WTC11 (cell line): ENCODE data around the gene SSRP1. TPM values are rescaled to one million over a fixed set of nuclear protein-coding genes. Genes with fewer than 3 reads are reported as not detected.
A peak's percentile ranks its signal among the peaks of the same experiment; 100 is the strongest.

ENCODE experiments used
- ATAC-seq: fragments of 200-7000 bp; cut with Tn5 transposase; 2 replicates; pipeline ENCODE4 v1.10.0; 2021; ENCODE audit warnings: mild to moderate bottlenecking, moderate library complexity
- CTCF ChIA-PET: fragments of 300-600 bp; sonication (Branson Sonifier 250); formaldehyde crosslinking; loops from one replicate; lab custom pipeline; 2021; ENCODE audit warnings: antibody characterized with exemption; lab: Charles Lee
- POLR2A ChIA-PET: fragments of 350-600 bp; sonication (Branson Sonifier 250); formaldehyde crosslinking; loops from one replicate; lab custom pipeline; 2021; ENCODE audit warnings: antibody characterized with exemption; lab: Charles Lee
- DNase-seq: peaks from one replicate; pipeline ENCODE4 v3.0.0; 2021; ENCODE audit warnings: low spot score
- H3K27ac Mint-ChIP-seq: 2 replicates; pipeline ENCODE4 v1.8.0; 2021; ENCODE audit warnings: mixed read lengths
- H3K27me3 Mint-ChIP-seq: 2 replicates; pipeline ENCODE4 v1.8.0; 2021; ENCODE audit warnings: low read depth, mild to moderate bottlenecking, moderate library complexity, mixed read lengths
- H3K36me3 Mint-ChIP-seq: 2 replicates; pipeline ENCODE4 v1.8.0; 2021; ENCODE audit warnings: mixed read lengths
- H3K4me1 Mint-ChIP-seq: 2 replicates; pipeline ENCODE4 v1.8.0; 2022; ENCODE audit warnings: mixed read lengths
- H3K4me3 Mint-ChIP-seq: 2 replicates; pipeline ENCODE4 v1.8.0; 2021; ENCODE audit warnings: mild to moderate bottlenecking, moderate library complexity, mixed read lengths
- H3K9me3 Mint-ChIP-seq: 2 replicates; pipeline ENCODE4 v1.8.0; 2021; ENCODE audit warnings: mixed read lengths
- CDX4 ChIP-seq: fragments of 250-450 bp; sonication (Bioruptor Pico); IDR thresholded peaks from 2 replicates; pipeline ENCODE4 v1.9.0; 2021; ENCODE audit warnings: moderate library complexity, mild to moderate bottlenecking, inconsistent platforms, borderline replicate concordance
- E2F1 ChIP-seq: sonication (generic); formaldehyde crosslinking; IDR thresholded peaks from 2 replicates; pipeline ENCODE4 v1.8.0; 2022; ENCODE audit warnings: mild to moderate bottlenecking, missing genetic modification reagents
- ERG ChIP-seq: fragments of 250-450 bp; sonication (Bioruptor Pico); IDR thresholded peaks from 2 replicates; pipeline ENCODE4 v1.8.0; 2021; ENCODE audit warnings: mild to moderate bottlenecking
- ETV6 ChIP-seq: sonication (generic); formaldehyde crosslinking; IDR thresholded peaks from 2 replicates; pipeline ENCODE4 v1.8.1; 2022; ENCODE audit warnings: mild to moderate bottlenecking, missing genetic modification reagents
- FOXK1 ChIP-seq: sonication (generic); formaldehyde crosslinking; IDR thresholded peaks from 2 replicates; pipeline ENCODE4 v1.8.0; 2022; ENCODE audit warnings: mild to moderate bottlenecking, moderate library complexity, missing genetic modification reagents
- GABPB1 ChIP-seq: sonication (generic); formaldehyde crosslinking; IDR thresholded peaks from 2 replicates; pipeline ENCODE4 v1.8.1; 2023; ENCODE audit warnings: mild to moderate bottlenecking, missing genetic modification reagents
- MXD4 ChIP-seq: fragments of 250-450 bp; sonication (Bioruptor Pico); IDR thresholded peaks from 2 replicates; pipeline ENCODE4 v1.8.0; 2021; ENCODE audit warnings: mild to moderate bottlenecking, moderate library complexity, borderline replicate concordance
- MYBL2 ChIP-seq: sonication (generic); formaldehyde crosslinking; IDR thresholded peaks from 2 replicates; pipeline ENCODE4 v1.8.1; 2023; ENCODE audit warnings: mild to moderate bottlenecking, moderate library complexity, missing genetic modification reagents
- NR1H2 ChIP-seq: sonication (generic); formaldehyde crosslinking; IDR thresholded peaks from 2 replicates; pipeline ENCODE4 v1.9.0; 2021; ENCODE audit warnings: mild to moderate bottlenecking, moderate library complexity, missing genetic modification reagents
- PRDM15 ChIP-seq: sonication (generic); formaldehyde crosslinking; IDR thresholded peaks from 2 replicates; pipeline ENCODE4 v1.8.0; 2022; ENCODE audit warnings: missing genetic modification reagents
- SMAD4 ChIP-seq: sonication (generic); formaldehyde crosslinking; IDR thresholded peaks from 2 replicates; pipeline ENCODE4 v1.8.0; 2022; ENCODE audit warnings: mild to moderate bottlenecking, missing genetic modification reagents
- SP1 ChIP-seq: sonication (generic); formaldehyde crosslinking; conservative IDR thresholded peaks from 2 replicates; pipeline ENCODE4 v1.8.1; 2022; ENCODE audit warnings: missing genetic modification reagents
- TCF7 ChIP-seq: sonication (generic); formaldehyde crosslinking; IDR thresholded peaks from 2 replicates; pipeline ENCODE4 v1.8.0; 2022; ENCODE audit warnings: mild to moderate bottlenecking, low read depth, missing genetic modification reagents, moderate library complexity
- ZNF263 ChIP-seq: sonication (generic); formaldehyde crosslinking; IDR thresholded peaks from 2 replicates; pipeline ENCODE4 v1.8.1; 2022; ENCODE audit warnings: low read depth, mild to moderate bottlenecking, moderate library complexity, missing genetic modification reagents
- ZNF423 ChIP-seq: fragments of 250-450 bp; sonication (Bioruptor Pico); IDR thresholded peaks from 2 replicates; pipeline ENCODE4 v2.1.2; 2022; ENCODE audit warnings: mild to moderate bottlenecking, moderate library complexity
- ZSCAN18 ChIP-seq: fragments of 250-450 bp; sonication (Bioruptor Pico); IDR thresholded peaks from 2 replicates; pipeline ENCODE4 v2.1.2; 2022; ENCODE audit warnings: mild to moderate bottlenecking, moderate library complexity
- total RNA-seq: library from RNA; stranded (reverse); gene quantifications from 3 replicates; pipeline ENCODE4 v1.2.3, GENCODE V29; 2021

Gene SSRP1
- total RNA-seq, 1 experiment from 2014 or later, result 228 TPM

GRCh38 chr11:57312511-57313021, 23.1 kb downstream of the SSRP1 start:
- DNase-seq, result no peak
- ChIA-PET POLR2A (interaction anchor here (3.3 kb wide), 1 partner anchor 12 kb away, joined by 29 read pairs; the partner anchor contains the start of gene TNKS1BP1), CTCF (interaction anchor here (1.5 to 2.0 kb wide), 4 partner anchors 10 to 170 kb away, joined by 4 to 15 read pairs (median 6); partner anchors contain the start of gene TNKS1BP1)
- Mint-ChIP-seq H3K9me3 (no peaks in the 10 kb centered on the region), H3K27ac (peak overlapping the region; percentile 96), H3K36me3 (peaks cover 33% of the 10 kb centered on the region), H3K4me1 (peaks cover 18% of the 10 kb centered on the region), H3K27me3 (no peaks in the 10 kb centered on the region), H3K4me3 (no peak overlapping the region)
- ATAC-seq, result no peak
- no peak for TF ChIP-seq SP1 (CRISPR knock-in tag)

GRCh38 chr11:57311109-57311936, 24.4 kb downstream of the SSRP1 start:
- no peaks in the 10 kb centered on the region for H3K27me3 Mint-ChIP-seq
- H3K36me3 Mint-ChIP-seq, result peaks cover 35% of the 10 kb centered on the region
- peak overlapping the region; percentile 96 for H3K27ac Mint-ChIP-seq
- no peaks in the 10 kb centered on the region for H3K9me3 Mint-ChIP-seq
- peak overlapping the region; percentile 66 for H3K4me3 Mint-ChIP-seq
- H3K4me1 Mint-ChIP-seq, result peaks cover 23% of the 10 kb centered on the region
- ChIA-PET POLR2A (interaction anchor here (0.6 to 3.3 kb wide), 6 partner anchors 8 to 327 kb away, joined by 3 to 29 read pairs (median 4); partner anchors contain the start of genes SSRP1 and TNKS1BP1), CTCF (interaction anchor here (0.8 to 2.0 kb wide), 9 partner anchors 11 to 182 kb away, joined by 3 to 15 read pairs (median 6); partner anchors contain the start of gene TNKS1BP1)
- TF ChIP-seq ZNF263 (CRISPR knock-in tag), result 0 out of 2 replicates have a peak, but pooled peaks have one; percentile 36
- TF ChIP-seq ETV6, result 0 out of 2 replicates have a peak, but pooled peaks have one; percentile 42
- peak; percentile 65; the same call in 1 of the 2 replicates for TF ChIP-seq SP1 (CRISPR knock-in tag)
- no peak for TF ChIP-seq MXD4 (CRISPR knock-in tag)
- TF ChIP-seq E2F1 (CRISPR knock-in tag), result no peak
- no peak for TF ChIP-seq CDX4 (CRISPR knock-in tag)
- TF ChIP-seq GABPB1, result 0 out of 2 replicates have a peak, but pooled peaks have one; percentile 15
- DNase-seq, result peak; percentile 93
- peak; percentile 96 for ATAC-seq

GRCh38 chr11:57310630-57311086, 25.0 kb downstream of the SSRP1 start:
- POLR2A ChIA-PET, result interaction anchor here (3.3 kb wide), 1 partner anchor 14 kb away, joined by 29 read pairs; the partner anchor contains the start of gene TNKS1BP1
- H3K27ac Mint-ChIP-seq, result peak overlapping the region; percentile 72; the same call in 1 of the 2 replicates
- H3K4me3 Mint-ChIP-seq, result peak overlapping the region; percentile 66
- DNase-seq, result no peak
- peaks cover 23% of the 10 kb centered on the region for H3K4me1 Mint-ChIP-seq
- peaks cover 35% of the 10 kb centered on the region for H3K36me3 Mint-ChIP-seq
- ATAC-seq, result no peak
- no peaks in the 10 kb centered on the region for H3K9me3 Mint-ChIP-seq
- CTCF ChIA-PET, result interaction anchor here (1.2 kb wide), 1 partner anchor 35 kb away, joined by 7 read pairs; no protein-coding TSS in a partner anchor
- no peaks in the 10 kb centered on the region for H3K27me3 Mint-ChIP-seq
- TF ChIP-seq SMAD4 (CRISPR knock-in tag) (no peak), ERG (no peak), NR1H2 (CRISPR knock-in tag) (no peak), ZNF423 (CRISPR knock-in tag) (no peak), TCF7 (CRISPR knock-in tag) (no peak), GABPB1 (no peak), FOXK1 (CRISPR knock-in tag) (no peak), MYBL2 (CRISPR knock-in tag) (no peak), ZSCAN18 (CRISPR knock-in tag) (no peak), E2F1 (CRISPR knock-in tag) (no peak), PRDM15 (CRISPR knock-in tag) (no peak)
